ENCODE measurements around the gene HMCES.
A peak's percentile ranks its signal among the peaks of the same experiment; 100 is the strongest.

Gene HMCES, protein sequence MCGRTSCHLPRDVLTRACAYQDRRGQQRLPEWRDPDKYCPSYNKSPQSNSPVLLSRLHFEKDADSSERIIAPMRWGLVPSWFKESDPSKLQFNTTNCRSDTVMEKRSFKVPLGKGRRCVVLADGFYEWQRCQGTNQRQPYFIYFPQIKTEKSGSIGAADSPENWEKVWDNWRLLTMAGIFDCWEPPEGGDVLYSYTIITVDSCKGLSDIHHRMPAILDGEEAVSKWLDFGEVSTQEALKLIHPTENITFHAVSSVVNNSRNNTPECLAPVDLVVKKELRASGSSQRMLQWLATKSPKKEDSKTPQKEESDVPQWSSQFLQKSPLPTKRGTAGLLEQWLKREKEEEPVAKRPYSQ

DNA sequence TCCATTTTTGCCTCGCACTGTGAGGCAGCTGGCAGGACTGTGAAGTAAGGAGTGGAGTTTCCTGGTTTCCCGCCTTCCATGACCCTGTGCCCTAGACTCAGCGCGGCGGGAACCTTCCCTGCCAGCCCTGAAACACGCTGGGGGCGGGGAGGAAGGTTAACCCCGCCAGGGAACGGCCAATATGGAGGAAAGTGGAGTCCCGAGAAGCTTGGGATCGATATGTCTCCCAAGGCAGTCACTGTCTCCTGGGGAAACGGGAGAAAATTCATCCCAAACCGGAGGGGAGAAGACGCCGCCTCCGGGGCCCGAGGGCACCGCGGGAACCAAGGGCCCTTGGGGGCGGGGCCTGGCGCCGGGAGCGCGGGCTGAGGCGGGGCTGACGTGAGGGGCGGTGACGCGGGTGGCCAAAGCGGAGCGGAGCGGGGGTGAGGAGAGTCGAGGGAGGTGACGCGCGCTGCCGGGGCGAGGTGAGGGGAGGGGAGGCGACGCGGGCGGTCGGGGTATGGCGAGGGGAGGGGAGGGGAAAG lies at the start of gene HMCES:
Gene HMCES, plus strand, starts transcription at position 432 of the 527 bp plus-strand sequence. CDS start 863 bp downstream, outside the sequence.
- peak; percentile 74 for DNase-seq

- DNase-seq, result no peak
Observed at GRCh38 chr3:129228891-129229585, 49.6 kb upstream of the HMCES start.

GRCh38 chr3:129230311-129231019 lies 48.2 kb upstream of the HMCES start:
- DNase-seq, result no peak

DNA sequence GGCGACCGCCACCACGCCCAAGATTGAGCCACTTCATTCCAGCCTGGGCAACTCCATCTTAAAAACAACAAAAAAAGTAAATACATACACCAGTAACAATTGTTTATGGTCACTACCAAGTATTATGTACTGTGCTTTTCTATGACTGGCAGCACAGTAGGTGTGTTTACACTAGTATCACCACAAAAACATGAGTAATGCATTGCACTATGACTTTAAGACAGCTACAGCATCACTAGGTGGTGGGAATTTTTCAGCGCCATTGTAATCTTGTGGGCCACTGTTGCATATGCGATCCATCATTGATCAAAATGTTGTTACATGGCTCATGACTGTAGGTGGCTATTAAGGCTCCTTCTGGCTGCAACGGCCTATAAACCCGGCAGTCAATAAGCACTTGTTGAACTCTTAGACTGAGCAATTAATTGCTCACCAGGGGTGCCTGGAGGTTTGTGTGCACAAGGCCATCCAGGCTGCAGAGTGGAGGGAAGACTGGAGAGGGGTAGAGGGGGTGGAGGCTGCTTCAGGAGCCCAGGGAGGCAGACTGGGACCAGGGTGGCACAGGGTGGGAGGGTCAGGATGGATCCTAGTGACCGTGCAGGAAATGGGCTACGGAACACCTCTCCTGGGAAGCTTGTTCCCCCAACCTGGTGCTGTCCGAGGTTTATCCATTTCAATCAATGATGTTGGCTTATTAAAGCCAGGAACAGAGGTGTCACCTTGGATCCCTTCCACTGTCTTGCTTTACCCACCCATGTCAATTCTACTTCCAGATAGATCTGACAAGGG lies 47.1 kb upstream of the HMCES start:
- DNase-seq, result peak; percentile 27

DNA sequence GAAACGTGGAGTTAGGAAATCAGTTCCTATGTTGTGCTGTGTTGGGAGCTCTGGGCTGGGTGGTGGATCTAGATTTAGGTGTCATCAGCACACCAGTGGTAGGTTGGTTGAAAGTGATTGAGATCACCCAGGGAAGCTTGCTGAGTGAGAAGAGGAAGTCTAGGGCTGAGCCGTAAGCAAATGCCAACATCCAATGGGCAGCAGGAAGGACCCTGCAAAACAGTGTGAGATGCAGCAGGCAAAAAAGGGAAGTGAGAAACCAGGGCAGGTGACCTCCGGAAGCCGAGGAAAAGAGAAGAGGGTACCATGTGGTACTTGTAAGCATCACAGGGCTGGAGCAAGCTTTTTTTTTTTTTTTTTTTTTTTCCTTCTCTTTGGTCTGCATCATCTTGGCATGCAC lies 45.1 kb upstream of the HMCES start:
- no peak for DNase-seq

- no peak for DNase-seq
Observed at GRCh38 chr3:129234441-129234840, 44.2 kb upstream of the HMCES start.

- no peak for DNase-seq
Observed at GRCh38 chr3:129235344-129235917, 43.2 kb upstream of the HMCES start.

DNA sequence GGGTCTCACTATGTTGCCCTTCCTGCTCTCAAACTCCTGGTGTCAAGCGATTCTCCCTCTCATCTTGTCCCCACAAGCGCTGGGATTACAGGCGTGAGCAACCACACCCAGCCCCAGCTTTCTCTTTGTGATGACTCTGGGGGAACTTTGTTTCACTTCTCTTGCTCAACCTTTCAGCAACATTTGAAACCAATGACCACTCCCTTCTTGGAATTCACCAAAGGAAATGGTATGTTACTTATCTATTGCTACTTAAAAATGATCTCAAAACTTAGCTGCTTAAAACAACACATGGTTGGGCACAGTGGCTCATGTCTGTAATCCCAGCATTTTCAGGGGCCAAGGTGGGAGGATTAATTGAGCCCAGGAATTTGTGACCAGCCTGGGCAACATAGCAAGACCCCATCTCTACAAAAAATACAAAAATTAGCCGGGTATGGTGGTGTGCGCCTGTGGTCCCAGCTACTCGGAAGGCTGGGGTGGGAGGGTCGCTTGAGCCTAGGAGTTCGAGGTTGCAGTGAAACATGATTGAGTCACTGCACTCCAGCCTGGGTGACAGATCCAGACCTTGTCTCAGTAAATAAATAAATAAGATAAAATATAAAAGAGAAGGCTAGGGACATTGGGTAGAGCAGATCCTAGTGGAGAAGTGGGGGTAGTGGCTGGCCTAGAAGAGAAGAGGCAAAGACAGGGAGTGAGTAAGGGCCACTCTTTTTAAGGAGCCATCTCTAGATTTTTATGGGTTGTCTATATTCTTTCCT lies 39.5 kb upstream of the HMCES start:
- no peak for DNase-seq

DNA sequence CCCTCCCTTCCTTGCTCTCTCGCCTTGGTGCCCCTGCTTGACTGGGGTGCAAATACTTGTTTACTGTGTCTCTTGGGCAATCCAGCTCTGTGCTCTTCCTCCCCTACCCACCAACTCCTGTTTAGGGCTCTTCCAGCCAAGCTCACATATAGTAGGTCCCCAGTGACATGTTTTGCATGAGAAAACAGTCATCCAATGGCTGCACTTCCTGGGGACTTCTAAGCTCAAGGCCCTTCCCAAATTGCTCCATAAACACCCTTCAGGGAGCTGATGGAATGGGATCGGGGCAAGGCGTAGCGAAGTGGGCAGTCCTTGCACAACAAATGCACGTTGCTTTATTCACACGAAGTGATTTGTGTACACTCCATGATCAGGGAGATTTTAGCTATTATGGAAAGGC lies 38.7 kb upstream of the HMCES start:
- DNase-seq, result no peak

- DNase-seq, result no peak
Observed at GRCh38 chr3:129240436-129240835, 38.2 kb upstream of the HMCES start.

DNA sequence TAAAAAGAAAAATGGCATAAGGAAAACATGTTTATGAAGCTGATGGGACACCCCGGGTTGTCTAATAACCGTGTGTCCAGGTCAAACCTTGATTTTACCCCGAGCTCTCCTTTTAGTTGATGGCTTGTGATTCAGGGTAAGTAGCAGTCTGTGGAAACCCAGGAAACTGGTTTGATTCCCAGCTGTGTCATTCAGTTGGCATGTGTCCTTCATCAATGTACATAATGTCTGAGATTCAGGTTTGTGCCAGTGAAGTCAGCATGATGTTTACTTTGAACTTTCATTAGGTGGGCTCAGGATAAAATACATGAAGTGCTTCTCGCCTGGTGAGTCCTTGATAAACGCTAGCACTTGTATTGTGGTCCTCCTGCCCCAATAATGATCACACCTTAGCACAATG lies 33.5 kb upstream of the HMCES start:
- no peak for DNase-seq

- DNase-seq, result peak; percentile 85
Observed at GRCh38 chr3:129245641-129246306, 32.9 kb upstream of the HMCES start.

- DNase-seq, result no peak
Observed at GRCh38 chr3:129246636-129247035, 32.0 kb upstream of the HMCES start.

DNA sequence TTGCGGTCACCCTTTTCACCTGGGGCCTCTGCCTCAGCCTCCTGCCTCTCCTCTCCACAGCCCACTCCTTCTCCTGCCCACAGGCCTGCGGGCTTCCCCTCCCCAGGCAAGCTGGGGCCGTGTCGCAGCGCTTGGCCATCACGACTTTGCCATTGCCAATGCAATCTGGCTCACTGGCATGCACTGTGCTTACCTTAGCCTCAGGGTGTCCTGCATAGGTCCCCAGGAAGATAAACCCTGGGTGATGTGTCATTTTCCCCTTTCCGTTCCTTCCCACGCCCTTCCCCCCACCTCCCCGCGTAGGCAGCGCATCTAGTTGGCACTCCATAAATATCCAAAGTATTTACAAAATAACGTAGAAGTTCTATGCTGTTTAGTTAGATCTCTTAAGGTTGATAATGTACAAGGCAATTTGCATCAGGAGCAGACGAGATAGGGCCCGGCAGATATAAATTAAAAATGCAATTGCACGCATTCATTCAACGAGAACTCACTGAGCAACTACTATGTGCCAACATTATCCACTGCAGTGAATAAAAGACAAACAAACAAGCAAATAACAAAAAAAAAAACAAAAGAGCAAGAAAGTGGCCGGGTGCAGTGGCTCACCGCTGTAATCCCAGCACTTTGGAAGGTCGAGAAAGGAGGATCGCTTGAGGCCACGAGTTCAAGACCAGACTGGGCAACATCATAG lies 30.2 kb upstream of the HMCES start:
- no peak for DNase-seq

DNA sequence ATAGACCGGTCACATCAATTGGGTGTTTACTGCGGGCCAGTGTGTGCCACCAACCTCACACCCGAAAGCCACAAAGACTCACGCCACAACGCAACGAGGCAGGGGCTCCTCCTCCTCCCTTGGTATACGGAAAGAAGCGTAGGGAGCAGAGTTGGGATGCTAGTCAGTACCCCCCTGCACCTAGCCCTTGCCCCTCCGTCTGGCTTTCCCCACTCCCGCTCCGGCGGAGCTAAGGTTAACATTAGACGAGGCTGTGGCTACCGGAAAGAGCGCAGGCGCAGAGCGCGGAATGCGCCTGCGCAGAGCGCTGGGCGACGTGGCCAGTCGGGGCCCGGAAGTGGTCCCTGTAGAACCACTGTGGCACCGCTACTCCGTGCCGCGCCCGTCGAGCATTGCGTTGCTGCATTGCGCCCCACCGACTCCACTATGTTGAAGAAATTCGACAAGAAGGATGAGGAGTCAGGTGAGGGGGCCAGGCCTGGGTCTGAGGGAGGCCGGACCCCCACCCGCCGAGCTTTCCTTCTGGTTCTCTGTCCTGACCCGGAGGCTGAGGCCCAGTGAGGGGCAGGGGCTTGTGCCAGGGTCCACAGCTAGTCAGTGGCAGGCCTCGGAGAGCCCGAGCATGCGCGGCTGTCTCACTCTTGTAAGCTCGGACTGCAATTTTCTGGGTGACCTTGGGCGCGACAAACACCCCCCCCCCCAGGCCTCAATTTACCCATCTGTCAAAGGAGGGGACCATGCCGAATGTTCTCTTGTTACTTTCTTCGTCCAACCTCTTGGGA lies 29.2 kb upstream of the HMCES start, which contains the start of gene COPG1:
Gene COPG1, plus strand, starts transcription at position 323 of the 782 bp plus-strand sequence. Its CDS starts 104 bp downstream, at position 427.
- peak; percentile 65 for DNase-seq

GRCh38 chr3:129252748-129253147 lies 25.9 kb upstream of the HMCES start:
- DNase-seq, result no peak

- DNase-seq, result no peak
Observed at GRCh38 chr3:129254536-129255230, 24.0 kb upstream of the HMCES start.

DNA sequence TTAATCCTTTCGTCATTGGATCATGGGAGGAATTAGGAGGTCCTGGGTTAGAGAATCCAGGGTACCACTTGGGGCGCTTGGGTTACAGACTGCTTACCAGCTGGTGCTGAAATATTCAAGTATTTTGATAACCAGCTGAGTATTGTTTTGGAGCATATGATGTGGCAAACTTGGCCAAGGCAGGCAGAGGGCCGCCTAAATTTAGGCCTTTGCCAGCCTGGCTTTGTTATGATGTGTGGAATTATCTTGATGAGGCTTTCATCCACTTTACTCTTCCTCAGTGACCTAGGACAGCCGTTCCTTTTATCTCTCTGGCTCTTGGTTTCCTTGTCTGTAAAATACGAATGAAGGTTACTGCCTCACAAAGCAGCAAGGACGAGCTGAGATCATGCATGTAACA lies 22.4 kb upstream of the HMCES start:
- DNase-seq, result no peak

- no peak for DNase-seq
Observed at GRCh38 chr3:129257609-129258008, 21.1 kb upstream of the HMCES start.

All from DMS153 (cell line).